ENCODE results near the gene AP3S2.

Gene AP3S2

GRCh38 chr15:89806559-89807550, 86.9 kb downstream of the AP3S2 start:
- H3K4me3 ChIP-seq (ENCODE audit: low read depth, low read length) = no peak overlapping the region
- DNase-seq (ENCODE audit: low read depth) = no peak

- no peak overlapping the region for H3K4me3 ChIP-seq (ENCODE audit: low read depth, low read length)
- DNase-seq (ENCODE audit: low read depth) = no peak
Observed at GRCh38 chr15:89806210-89806558, 87.6 kb downstream of the AP3S2 start.

DNA sequence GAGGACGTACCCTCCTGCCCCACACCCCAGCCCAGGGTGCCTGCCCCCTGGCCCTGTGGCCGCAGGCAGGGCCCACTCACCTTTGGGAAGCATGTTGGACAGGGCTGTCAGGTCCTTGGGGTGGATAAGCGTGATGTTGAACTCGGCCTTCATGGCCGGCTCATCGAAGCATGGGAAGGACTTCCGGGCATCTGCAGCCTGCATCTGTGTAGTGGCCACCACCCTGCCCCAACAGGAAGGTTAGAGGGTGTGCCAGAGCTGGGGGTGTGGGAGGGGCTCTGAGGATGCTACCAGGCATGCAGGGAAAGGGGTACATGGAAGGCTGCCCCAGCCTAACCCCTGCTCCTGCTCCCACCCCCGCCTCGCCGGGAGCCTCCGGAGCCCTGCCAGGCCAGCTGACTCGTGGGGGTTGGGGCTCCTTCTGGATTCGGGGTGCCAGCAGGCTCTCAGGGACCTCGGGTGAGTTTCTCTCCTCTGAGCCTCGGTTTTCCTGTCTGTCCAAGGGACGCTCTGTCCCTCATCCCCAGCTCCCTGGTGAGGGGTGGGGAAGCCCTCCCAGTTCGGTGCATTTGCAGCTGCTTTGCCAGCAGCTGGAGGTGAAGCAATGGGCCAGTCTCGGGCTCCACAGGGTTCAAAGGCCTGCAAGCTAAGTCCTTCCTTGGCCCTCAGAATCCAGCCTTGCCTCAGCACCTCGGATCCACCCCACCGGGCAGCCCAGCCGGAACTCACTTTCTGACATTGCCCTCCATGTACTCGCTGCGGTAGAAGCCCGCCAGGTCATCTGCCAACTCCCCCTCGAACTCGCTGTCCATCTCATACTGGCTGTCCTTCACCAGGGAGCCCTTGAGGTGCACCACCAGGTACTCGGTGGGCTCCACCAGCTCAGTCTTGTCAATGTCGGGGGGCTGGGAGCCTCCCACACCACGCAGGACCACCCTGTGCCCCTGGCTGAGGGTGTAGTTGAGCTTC, 88.3 kb downstream of the AP3S2 start:
- no peak for DNase-seq (ENCODE audit: low read depth)
- H3K4me3 ChIP-seq (ENCODE audit: low read depth, low read length) = no peak overlapping the region

- no peak overlapping the region for H3K4me3 ChIP-seq (ENCODE audit: low read depth, low read length)
- DNase-seq (ENCODE audit: low read depth) = no peak
Observed at GRCh38 chr15:89803941-89804800, 89.6 kb downstream of the AP3S2 start.

DNA sequence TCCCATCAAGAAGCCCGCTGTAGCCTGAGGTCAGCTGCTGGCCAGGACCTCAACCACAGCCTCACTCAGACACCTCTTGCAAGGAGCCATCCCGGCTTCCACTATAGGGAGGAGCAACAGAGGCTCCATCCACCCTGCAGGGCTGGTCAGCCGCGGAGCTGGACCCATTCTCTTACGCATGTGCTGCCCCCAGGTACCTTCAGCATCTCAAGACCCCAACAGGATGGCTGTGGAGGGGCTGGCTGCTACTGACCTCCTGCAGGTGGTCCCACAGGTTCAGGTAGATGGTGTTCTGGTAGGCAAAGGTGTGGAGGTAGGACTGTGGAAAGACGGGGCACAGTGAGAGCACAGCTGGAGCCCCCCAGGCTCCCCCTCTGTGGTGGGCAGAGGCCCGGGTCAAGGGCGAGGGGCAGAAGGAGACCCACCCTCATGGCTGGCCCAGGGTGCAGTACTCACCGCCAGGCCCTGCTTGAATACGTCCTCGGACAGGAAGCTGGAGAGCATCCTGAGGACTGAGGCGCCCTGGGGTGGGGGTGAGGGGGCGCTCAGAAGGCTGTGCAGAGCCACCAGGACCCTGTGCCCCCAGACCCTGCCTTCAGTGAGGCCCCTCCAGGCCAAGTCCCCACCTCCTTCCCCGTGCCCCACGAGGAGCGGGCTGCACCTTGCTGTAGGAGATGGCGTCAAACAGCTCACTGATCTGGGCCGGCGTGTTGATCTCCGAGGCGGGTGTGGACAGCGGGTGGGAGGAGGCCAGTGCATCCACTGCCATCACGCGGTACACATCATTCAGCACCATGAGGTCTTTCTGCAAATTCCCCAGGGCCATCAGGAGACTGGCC, 90.6 kb downstream of the AP3S2 start:
- no peak overlapping the region for H3K4me3 ChIP-seq (ENCODE audit: low read depth, low read length)
- no peak for DNase-seq (ENCODE audit: low read depth)

GRCh38 chr15:89802231-89802928, 91.4 kb downstream of the AP3S2 start:
- no peak overlapping the region for H3K4me3 ChIP-seq (ENCODE audit: low read depth, low read length)
- no peak for DNase-seq (ENCODE audit: low read depth)

GRCh38 chr15:89801471-89802195, 92.2 kb downstream of the AP3S2 start:
- H3K4me3 ChIP-seq (ENCODE audit: low read depth, low read length) = no peak overlapping the region
- DNase-seq (ENCODE audit: low read depth) = no peak

DNA sequence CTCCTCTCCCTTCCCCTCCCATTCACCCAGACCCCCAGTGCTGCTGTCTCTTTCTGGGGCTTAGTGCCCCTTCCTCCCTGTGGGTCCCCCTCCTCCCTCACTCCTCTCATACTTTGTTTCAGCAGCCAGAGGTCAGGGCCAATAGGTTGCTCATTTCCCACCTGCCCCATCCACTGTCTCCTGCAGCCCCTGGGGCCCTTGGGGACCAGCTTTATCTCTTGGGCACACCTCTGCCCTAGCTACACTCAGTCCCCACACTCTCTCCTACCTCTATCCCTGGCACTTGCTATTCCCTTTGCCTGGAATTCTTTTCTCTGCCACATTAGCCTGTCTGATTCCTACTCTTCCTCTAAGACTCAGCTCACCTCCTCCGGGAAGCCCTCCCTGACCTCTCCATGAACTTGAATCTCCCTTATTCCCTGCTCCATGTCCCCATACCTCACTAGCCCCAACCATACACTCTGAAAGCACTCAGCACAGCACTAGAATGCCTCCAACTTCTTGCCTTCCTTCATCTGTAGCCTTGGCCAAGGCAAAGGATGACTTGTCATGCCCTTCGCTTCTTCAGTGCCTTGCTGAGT, 93.8 kb downstream of the AP3S2 start:
- no peak overlapping the region for H3K4me3 ChIP-seq (ENCODE audit: low read depth, low read length)
- DNase-seq (ENCODE audit: low read depth) = no peak

- DNase-seq (ENCODE audit: low read depth) = no peak
Observed at GRCh38 chr15:89799011-89799911, 94.5 kb downstream of the AP3S2 start.

DNA sequence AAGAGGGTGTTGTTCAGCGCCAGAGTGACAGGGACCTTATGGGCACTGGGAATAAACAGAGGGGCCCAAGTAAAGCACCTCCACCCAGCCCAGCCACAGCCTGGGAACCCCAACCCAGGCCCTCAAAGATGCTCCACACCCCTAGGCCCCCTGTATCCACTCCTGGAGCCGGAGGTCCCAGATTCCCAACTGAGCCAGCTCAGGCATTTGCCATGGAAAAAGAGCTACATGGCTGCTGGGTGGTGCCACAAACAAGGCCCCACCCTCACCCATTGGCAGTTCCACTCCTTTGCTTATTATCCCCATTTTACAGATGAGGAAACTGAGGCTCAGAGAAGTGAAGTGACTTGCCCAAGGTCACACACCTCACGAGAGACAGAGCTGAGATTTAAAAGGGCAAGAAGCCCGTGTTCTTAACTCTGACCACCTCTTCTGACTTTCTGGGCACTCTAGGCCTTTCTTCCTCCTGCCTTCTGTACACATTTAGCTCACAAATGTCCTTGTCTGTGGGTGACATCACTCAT, 96.1 kb downstream of the AP3S2 start:
- no peak overlapping the region for H3K4me3 ChIP-seq (ENCODE audit: low read depth, low read length)
- DNase-seq (ENCODE audit: low read depth) = no peak

More at GRCh38 chr15:89799011-89799911, 94.5 kb downstream of the AP3S2 start:
- no peak overlapping the region for H3K4me3 ChIP-seq (ENCODE audit: low read depth, low read length)

GRCh38 chr15:89795996-89796395, 97.8 kb downstream of the AP3S2 start:
- no peak for DNase-seq (ENCODE audit: low read depth)

DNA sequence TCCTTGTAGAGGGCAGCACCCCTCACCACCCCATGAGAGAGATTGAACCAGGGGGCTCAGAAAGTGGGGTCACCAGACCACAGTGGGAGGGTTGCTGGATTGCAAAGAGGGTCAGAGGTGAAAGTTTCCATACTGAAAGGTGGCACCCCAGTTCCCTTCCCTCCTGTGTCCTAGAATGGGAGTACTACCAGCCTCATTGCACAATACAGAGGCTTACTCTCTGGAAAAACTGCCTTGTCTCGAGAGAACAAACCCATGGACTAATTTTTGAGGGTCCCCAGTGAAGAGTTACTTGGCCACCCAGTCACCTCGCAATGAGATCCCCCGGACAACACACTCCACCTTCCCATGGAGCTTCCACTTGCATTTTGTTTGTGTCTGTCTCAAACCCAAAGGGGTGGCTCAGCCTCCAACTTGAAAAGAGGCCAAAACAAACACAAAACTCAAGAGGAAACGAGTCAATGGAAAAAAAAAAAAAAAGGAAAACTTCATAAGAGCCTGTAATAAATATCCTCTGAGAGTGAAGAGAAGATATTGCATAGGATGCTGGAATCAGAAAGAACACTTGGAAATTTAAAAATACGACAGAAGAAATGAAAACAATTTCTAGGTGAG, 99.1 kb downstream of the AP3S2 start:
- H3K4me3 ChIP-seq (ENCODE audit: low read depth, low read length) = no peak overlapping the region
- no peak for DNase-seq (ENCODE audit: low read depth)

More at GRCh38 chr15:89795996-89796395, 97.8 kb downstream of the AP3S2 start:
- no peak overlapping the region for H3K4me3 ChIP-seq (ENCODE audit: low read depth, low read length)

DNA sequence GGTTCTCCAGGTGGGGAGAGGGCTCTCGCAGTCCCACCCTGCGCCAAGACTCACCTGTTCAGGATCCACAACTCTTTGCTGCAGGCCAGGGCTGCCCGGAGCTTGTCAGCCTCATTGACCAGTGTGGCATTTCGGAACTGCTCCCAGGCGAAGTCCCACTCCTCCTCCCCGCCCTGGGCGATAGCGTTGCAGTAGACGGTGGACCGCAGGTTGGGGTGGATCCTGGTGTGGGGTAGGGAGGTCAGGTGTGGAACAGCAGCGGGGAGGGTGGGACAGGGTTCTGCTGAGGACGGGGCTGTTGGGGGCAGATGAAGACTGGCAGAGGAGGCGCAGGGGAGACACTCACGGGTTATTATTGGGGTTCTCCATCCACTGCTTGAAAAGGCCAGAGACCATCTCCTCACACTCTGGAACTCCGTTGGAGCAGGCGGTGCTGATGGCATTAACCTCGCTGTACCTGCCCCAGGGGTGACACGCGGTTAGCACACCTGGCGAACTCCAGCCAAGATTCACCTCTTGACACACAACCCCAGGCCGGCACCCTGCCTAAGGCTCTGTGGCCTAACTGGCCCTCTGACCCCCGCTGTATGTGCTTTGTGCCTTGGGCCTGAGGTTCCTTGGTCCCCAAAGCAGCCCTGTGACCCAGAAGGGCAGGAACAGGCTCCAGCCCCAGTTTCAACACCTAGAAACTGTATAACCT, 101.5 kb downstream of the AP3S2 start:
- no peak for DNase-seq (ENCODE audit: low read depth)
- no peak overlapping the region for H3K4me3 ChIP-seq (ENCODE audit: low read depth, low read length)

DNA sequence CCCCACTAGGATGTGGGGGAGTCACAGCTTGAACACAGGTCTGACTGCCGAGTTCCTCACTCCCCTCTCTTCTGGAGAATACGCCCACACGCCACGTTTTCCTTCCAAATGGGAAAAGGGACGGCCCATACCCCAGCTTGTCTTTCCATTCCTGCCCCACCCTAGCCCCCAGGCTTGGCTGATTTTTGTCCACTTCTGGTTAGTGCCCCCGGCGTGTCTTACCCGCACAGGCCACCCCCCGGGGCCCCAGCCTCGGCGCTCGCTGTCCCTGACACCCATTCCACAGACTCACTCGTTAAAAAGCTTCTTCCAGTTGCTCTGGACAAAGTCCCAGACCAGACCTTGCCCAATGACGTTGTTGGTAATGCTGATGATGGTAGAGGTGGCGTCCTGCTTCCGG, 103.1 kb downstream of the AP3S2 start:
- DNase-seq (ENCODE audit: low read depth) = no peak

DNA sequence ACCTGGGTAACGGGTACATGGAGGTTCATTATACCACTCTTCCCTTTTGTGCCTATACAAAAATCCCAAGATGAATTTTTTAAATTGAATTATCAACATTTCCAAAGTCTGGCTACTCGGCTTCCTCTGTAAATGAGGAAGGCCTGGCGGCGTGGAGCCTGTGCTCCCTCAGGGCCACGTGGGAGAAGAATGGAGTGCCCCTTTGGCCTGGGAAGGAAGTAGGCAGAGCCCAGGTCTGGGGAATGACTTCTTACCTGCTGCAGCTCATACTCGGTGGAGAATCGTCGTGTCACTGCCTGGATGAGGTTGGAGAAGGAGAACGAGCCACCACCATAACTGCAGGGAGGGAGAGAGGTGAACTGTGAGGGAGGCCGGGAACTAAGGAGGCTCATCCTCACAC, 103.6 kb downstream of the AP3S2 start:
- DNase-seq (ENCODE audit: low read depth) = no peak
- no peak overlapping the region for H3K4me3 ChIP-seq (ENCODE audit: low read depth, low read length)

More for the DNA sequence above, 103.1 kb downstream of the AP3S2 start:
- H3K4me3 ChIP-seq (ENCODE audit: low read depth, low read length) = no peak overlapping the region

Data from skeletal muscle cell (primary cell).